Kidney (tissue), 14 donors: ENCODE data around the gene KPNA2. TPM values are rescaled to one million over a fixed set of nuclear protein-coding genes. Genes with fewer than 3 reads are reported as not detected.

Experiments
- DNase-seq, 5 donors: peaks; one replicate each; pipeline ENCODE4 v3.0.0-alpha.2; 2013 to 2020
- FAIRE-seq: peaks from 2 replicates; lab custom pipeline; 2012; peaks lifted over from hg19 to GRCh38; lab: Jason Lieb, UNC
- H3K27ac ChIP-seq, 2 donors: one replicate each; pipeline ENCODE4 v1.7.0; 2013; ENCODE audit warnings: low read depth in 2 of 2, low read length in 2 of 2, inconsistent platforms in 1 of 2
- H3K27me3 ChIP-seq: one replicate; pipeline ENCODE4 v1.7.1; 2013; ENCODE audit warnings: low read length, inconsistent platforms; ENCODE audit not compliant: control insufficient read depth, insufficient read depth
- H3K36me3 ChIP-seq, 3 donors: one replicate each; pipeline versions ENCODE4 v1.7.0 to v1.7.1; 2013; ENCODE audit warnings: low read length in 3 of 3, control low read depth in 1 of 3, inconsistent platforms in 1 of 3; ENCODE audit not compliant: insufficient read depth in 3 of 3, control insufficient read depth in 2 of 3
- H3K4me1 ChIP-seq, 3 donors: one replicate each; pipeline versions ENCODE4 v1.7.0 to v1.7.1; 2013; ENCODE audit warnings: low read length in 3 of 3, inconsistent platforms in 1 of 3, low read depth in 1 of 3; ENCODE audit not compliant: control insufficient read depth in 2 of 3, insufficient read depth in 2 of 3
- H3K4me3 ChIP-seq, 3 donors: one replicate each; pipeline versions ENCODE4 v1.7.0 to v1.8.1; 2013; ENCODE audit warnings: low read length in 3 of 3, control low read depth in 1 of 3, inconsistent platforms in 1 of 3
- H3K9ac ChIP-seq, 3 donors: one replicate each; pipeline versions ENCODE4 v1.7.0 to v1.7.1; 2013; ENCODE audit warnings: low read length in 3 of 3, control low read depth in 1 of 3, inconsistent platforms in 1 of 3
- H3K9me3 ChIP-seq, 3 donors: one replicate each; pipeline versions ENCODE4 v1.7.0 to v1.7.1; 2013; ENCODE audit warnings: low read length in 3 of 3, control low read depth in 1 of 3, inconsistent platforms in 1 of 3; ENCODE audit not compliant: control insufficient read depth in 2 of 3, insufficient read depth in 1 of 3
- intact Hi-C: fragments of 100-400 bp; cut with DNase I; formaldehyde crosslinking; loops from one replicate; pipeline ENCODE4 v1.11.1; 2022
- polyA plus RNA-seq: library from polyadenylated mRNA; stranded (reverse); fragments of 350-450 nt; fragmentation: Illumina TruSeq; extraction: RNeasy Lipid Tissue Mini Kit (QIAGEN cat#74804); gene quantifications from one replicate; pipeline ENCODE4 v1.2.3, GENCODE V29; 2014; ENCODE audit warnings: low read depth, low replicate concordance; ENCODE audit not compliant: insufficient read depth
- total RNA-seq: library from RNA; stranded (reverse); fragmentation: NEBNext Ultra II Directional; extraction: Animal tissue kit (Norgen Biotek cat#: 25700); gene quantifications from one replicate; pipeline ENCODE4 v1.2.1, GENCODE V29; 2021
- TF ChIP-seq, protein P1 (sequence below): IDR thresholded peaks from 3 replicates; pipeline ENCODE4 v1.5.1; 2012; ENCODE audit warnings: mild to moderate bottlenecking, moderate library complexity, borderline replicate concordance; ENCODE audit not compliant: insufficient read depth; ENCODE audit errors: extremely low read depth
- donor health status: control.
- donor health status: control.
- donor health status: control.
- donor health status: control.
- donor health status: control.
- donor health status: DM: yes; HTN: yes; CAD: no.
- donor health status: Normal renal cell carcinoma (clear cell type).

The KPNA2 gene
- total and polyA plus RNA-seq, 2 donors from 2014 or later: 23.3 to 27.4 TPM

DNA sequence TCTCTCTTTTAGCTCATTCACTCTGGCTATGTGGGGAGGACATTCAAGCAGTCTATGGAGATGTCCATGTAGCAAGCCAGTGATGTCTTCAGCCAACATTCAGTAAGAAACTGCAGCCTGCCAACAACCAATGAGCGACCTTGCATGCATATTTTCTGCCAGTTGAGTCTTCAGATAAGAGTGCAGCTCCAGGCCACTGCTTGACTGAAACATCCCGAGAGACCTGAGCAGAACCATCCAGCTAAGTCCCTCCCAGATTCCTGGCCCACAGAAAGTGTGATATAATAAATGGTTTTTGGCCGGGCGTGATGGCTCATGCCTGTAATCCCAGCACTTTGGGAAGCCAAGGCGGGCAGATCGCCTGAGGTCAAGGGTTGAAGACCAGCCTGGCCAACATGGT lies 28.7 kb upstream of the KPNA2 start:
- Histone ChIP-seq H3K9me3 (no peaks in the 10 kb centered on the region), H3K27me3 (no peaks in the 10 kb centered on the region), H3K27ac (no peak overlapping the region), H3K4me3 (no peak overlapping the region), H3K36me3 (no peaks in the 10 kb centered on the region), H3K9ac (no peak overlapping the region), H3K4me1 (no peaks in the 10 kb centered on the region)
- DNase-seq: no peak
- intact Hi-C loops: no loop called here
- TF ChIP-seq, protein P1, sequence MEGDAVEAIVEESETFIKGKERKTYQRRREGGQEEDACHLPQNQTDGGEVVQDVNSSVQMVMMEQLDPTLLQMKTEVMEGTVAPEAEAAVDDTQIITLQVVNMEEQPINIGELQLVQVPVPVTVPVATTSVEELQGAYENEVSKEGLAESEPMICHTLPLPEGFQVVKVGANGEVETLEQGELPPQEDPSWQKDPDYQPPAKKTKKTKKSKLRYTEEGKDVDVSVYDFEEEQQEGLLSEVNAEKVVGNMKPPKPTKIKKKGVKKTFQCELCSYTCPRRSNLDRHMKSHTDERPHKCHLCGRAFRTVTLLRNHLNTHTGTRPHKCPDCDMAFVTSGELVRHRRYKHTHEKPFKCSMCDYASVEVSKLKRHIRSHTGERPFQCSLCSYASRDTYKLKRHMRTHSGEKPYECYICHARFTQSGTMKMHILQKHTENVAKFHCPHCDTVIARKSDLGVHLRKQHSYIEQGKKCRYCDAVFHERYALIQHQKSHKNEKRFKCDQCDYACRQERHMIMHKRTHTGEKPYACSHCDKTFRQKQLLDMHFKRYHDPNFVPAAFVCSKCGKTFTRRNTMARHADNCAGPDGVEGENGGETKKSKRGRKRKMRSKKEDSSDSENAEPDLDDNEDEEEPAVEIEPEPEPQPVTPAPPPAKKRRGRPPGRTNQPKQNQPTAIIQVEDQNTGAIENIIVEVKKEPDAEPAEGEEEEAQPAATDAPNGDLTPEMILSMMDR: no peak
- FAIRE-seq: no peak

DNA sequence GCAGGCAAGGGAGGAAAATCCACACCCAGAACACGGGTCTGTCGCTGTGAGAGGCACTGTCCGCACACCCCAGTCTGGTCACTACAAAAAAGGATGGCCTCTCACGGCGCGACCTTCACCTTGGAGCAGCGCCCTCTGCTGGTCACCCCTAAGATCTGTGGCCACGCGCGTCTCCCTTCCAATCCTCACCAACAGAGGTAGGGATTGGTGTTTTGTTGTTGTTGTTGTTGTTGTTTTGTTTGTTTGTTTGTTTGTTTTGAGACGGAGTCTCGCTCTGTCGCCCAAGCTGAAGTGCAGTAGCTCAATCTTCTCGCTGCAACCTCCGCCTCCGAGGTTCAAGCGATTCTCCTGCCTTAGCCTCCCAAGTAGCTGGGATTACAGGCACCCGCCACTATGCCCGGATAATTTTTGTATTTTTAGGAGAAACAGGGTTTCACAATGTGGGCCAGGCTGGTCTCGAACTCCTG lies 24.3 kb upstream of the KPNA2 start:
- intact Hi-C loops: no loop called here
- no peaks in the 10 kb centered on the region for H3K9me3 ChIP-seq
- H3K27ac ChIP-seq: no peak overlapping the region
- no peak for DNase-seq
- H3K4me3 ChIP-seq: peak overlapping the region in 1 of 3 donors; percentile 29
- no peaks in the 10 kb centered on the region for H3K27me3 ChIP-seq
- TF ChIP-seq, protein P1: peak; percentile 46
- no peak for FAIRE-seq
- H3K4me1 ChIP-seq: no peaks in the 10 kb centered on the region
- H3K36me3 ChIP-seq: no peaks in the 10 kb centered on the region
- H3K9ac ChIP-seq: no peak overlapping the region

DNA sequence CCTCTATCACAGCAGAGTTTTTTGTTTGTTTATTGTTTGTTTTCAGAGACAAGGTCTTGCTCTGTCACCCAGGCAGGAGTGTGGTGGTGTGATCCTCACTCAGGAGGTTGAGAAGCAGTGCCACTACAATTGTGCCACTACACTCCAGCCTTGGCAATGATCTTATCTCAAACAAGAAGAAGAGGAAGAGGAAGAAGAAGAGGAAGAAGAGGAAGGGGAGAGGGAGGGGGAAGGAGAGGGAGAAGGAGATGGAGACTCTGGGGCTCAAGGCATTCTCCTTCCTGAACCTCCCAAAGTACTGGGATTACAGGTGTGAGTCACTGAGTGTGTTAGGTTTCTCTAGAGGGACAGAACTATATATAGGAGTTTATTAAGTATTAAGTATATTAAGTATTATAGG lies 22.1 kb upstream of the KPNA2 start:
- Histone ChIP-seq H3K27ac (no peak overlapping the region), H3K9ac (no peak overlapping the region), H3K27me3 (no peaks in the 10 kb centered on the region), H3K4me1 (no peaks in the 10 kb centered on the region), H3K4me3 (no peak overlapping the region), H3K36me3 (no peaks in the 10 kb centered on the region), H3K9me3 (no peaks in the 10 kb centered on the region)
- DNase-seq (no peak), FAIRE-seq (no peak)
- intact Hi-C loops: no loop called here
- TF ChIP-seq, protein P1: no peak

- intact Hi-C loops: no loop called here
- DNase-seq: no peak
Observed at GRCh38 chr17:68015081-68015723, 20.3 kb upstream of the KPNA2 start.

More at GRCh38 chr17:68015081-68015723, 20.3 kb upstream of the KPNA2 start:
- Histone ChIP-seq H3K27me3 (no peaks in the 10 kb centered on the region), H3K36me3 (no peaks in the 10 kb centered on the region), H3K4me1 (peaks cover 0 to 2% (median 0%) of the 10 kb centered on the region in 3 donors), H3K9me3 (no peaks in the 10 kb centered on the region), H3K27ac (no peak overlapping the region), H3K9ac (no peak overlapping the region), H3K4me3 (no peak overlapping the region)
- no peak for FAIRE-seq
- TF ChIP-seq, protein P1: no peak
